B cell (primary cell): ENCODE data around the gene KRTAP5-2. TPM values are rescaled to one million over a fixed set of nuclear protein-coding genes. Genes with fewer than 3 reads are reported as not detected.

Experiments used
- ATAC-seq: fragments of 200-7000 bp; cut with Tn5 transposase; one replicate; pipeline ENCODE4 v1.10.0; 2021; ENCODE audit warnings: low read depth, mild to moderate bottlenecking, moderate number of reproducible peaks, moderate library complexity
- CTCF ChIA-PET: fragments of 350-600 bp; sonication (Branson Sonifier 250); formaldehyde crosslinking; loops from one replicate; lab custom pipeline; 2021; ENCODE audit warnings: antibody characterized with exemption, inconsistent platforms; lab: Charles Lee
- POLR2A ChIA-PET: fragments of 350-600 bp; sonication (Branson Sonifier 250); formaldehyde crosslinking; loops from one replicate; lab custom pipeline; 2021; ENCODE audit warnings: antibody characterized with exemption; lab: Charles Lee
- DNase-seq: peaks from one replicate; pipeline ENCODE4 v3.0.0; 2013
- H2AFZ ChIP-seq: 2 replicates; pipeline ENCODE4 v1.6.1; 2012; ENCODE audit warnings: mild to moderate bottlenecking, low read depth, low read length; ENCODE audit not compliant: insufficient read depth, poor library complexity, severe bottlenecking
- H3K27ac ChIP-seq, 2 donors: 1 replicate in 1 of 2; 2 replicates in 1 of 2; pipeline ENCODE4 v1.5.1; 2012 to 2013; ENCODE audit warnings: low read length in 2 of 2, mild to moderate bottlenecking in 2 of 2, moderate library complexity in 1 of 2
- H3K27me3 ChIP-seq, 4 experiments: fragments of 200-600 bp in 1 of 4; sonication (generic) in 1 of 4; replicated peaks in 1 of 4; 1 replicate in 2 of 4; 2 replicates in 2 of 4; pipeline versions ENCODE4 v1.6.1 to v1.7.0; 2013 to 2016; ENCODE audit warnings: low read length in 3 of 4, mild to moderate bottlenecking in 2 of 4, mixed read lengths in 1 of 4, moderate library complexity in 1 of 4; ENCODE audit not compliant: insufficient read depth in 4 of 4, control insufficient read depth in 3 of 4; ENCODE audit errors: control extremely low read depth in 1 of 4
- H3K36me3 ChIP-seq, 2 experiments: replicated peaks in 1 of 2; 1 replicate in 1 of 2; 2 replicates in 1 of 2; pipeline versions ENCODE4 v1.6.1 to v1.7.1; 2013; ENCODE audit warnings: low read length in 1 of 2; ENCODE audit not compliant: insufficient read depth in 2 of 2, control insufficient read depth in 1 of 2; ENCODE audit errors: control extremely low read depth in 1 of 2, extremely low read depth in 1 of 2
- H3K4me1 ChIP-seq, 2 donors: fragments of 200-600 bp in 1 of 2; sonication (generic) in 1 of 2; 1 replicate in 1 of 2; 2 replicates in 1 of 2; pipeline versions ENCODE4 v1.5.1 to v1.6.1; 2013 to 2017; ENCODE audit warnings: low read length in 2 of 2; ENCODE audit not compliant: control insufficient read depth in 2 of 2, insufficient read depth in 2 of 2
- H3K4me2 ChIP-seq: replicated peaks from 2 replicates; pipeline ENCODE3; 2012; ENCODE audit warnings: mild to moderate bottlenecking, low read depth, low read length; ENCODE audit not compliant: poor library complexity, severe bottlenecking
- H3K4me3 ChIP-seq, 5 experiments: fragments of 200-600 bp in 1 of 5; sonication (generic) in 1 of 5; 1 replicate in 3 of 5; 2 replicates in 2 of 5; pipeline versions ENCODE4 v1.5.1 to v1.7.0; 2011 to 2016; ENCODE audit warnings: low read length in 4 of 5, mild to moderate bottlenecking in 4 of 5, low read depth in 2 of 5, control low read depth in 1 of 5, moderate library complexity in 1 of 5; ENCODE audit not compliant: insufficient read depth in 1 of 5; ENCODE audit errors: control extremely low read depth in 1 of 5, extremely low read depth in 1 of 5
- H3K79me2 ChIP-seq: fragments of 200-600 bp; sonication (generic); one replicate; pipeline ENCODE4 v1.6.0; 2016; ENCODE audit warnings: low read length; ENCODE audit not compliant: control insufficient read depth, insufficient read depth
- H3K9ac ChIP-seq: fragments of 200-600 bp; sonication (generic); 2 replicates; pipeline ENCODE4 v1.6.1; 2017; ENCODE audit warnings: mild to moderate bottlenecking, low read length, moderate library complexity
- H3K9me3 ChIP-seq, 3 donors: one replicate each; pipeline versions ENCODE4 v1.6.1 to v1.7.1; 2013; ENCODE audit warnings: low read length in 2 of 3; ENCODE audit not compliant: control insufficient read depth in 2 of 3, insufficient read depth in 1 of 3; ENCODE audit errors: control extremely low read depth in 1 of 3
- H4K20me1 ChIP-seq: 2 replicates; pipeline ENCODE4 v1.6.0; 2012; ENCODE audit warnings: mild to moderate bottlenecking, low read length; ENCODE audit not compliant: insufficient read depth, control insufficient read depth, poor library complexity, severe bottlenecking
- H3K27ac Mint-ChIP-seq: one replicate; pipeline ENCODE4 v1.8.0; 2021; ENCODE audit warnings: mixed read lengths
- H3K27me3 Mint-ChIP-seq: one replicate; pipeline ENCODE4 v1.8.0; 2021; ENCODE audit warnings: mixed read lengths
- H3K4me1 Mint-ChIP-seq: one replicate; pipeline ENCODE4 v1.8.0; 2021; ENCODE audit warnings: mixed read lengths
- H3K4me3 Mint-ChIP-seq: one replicate; pipeline ENCODE4 v1.8.0; 2021; ENCODE audit warnings: mixed read lengths
- H3K9me3 Mint-ChIP-seq: one replicate; pipeline ENCODE4 v1.8.0; 2022; ENCODE audit warnings: mixed read lengths; ENCODE audit not compliant: insufficient read depth
- EZH2 ChIP-seq: IDR thresholded peaks from 2 replicates; pipeline ENCODE4 v1.6.1; 2012; ENCODE audit warnings: borderline replicate concordance, low read depth, mild to moderate bottlenecking, moderate library complexity, low read length; ENCODE audit not compliant: insufficient read depth, poor library complexity, severe bottlenecking
- WGBS: methylation state at CpG from one replicate; pipeline ENCODE4 v1.1.5; 2013; ENCODE audit warnings: missing lambda C conversion rate; ENCODE audit not compliant: insufficient coverage; 5-methylcytosine and 5-hydroxymethylcytosine counted together
- intact Hi-C: fragments of 100-400 bp; cut with micrococcal nuclease; formaldehyde crosslinking; loops from one replicate; pipeline ENCODE4 v1.10.0; 2022
- polyA plus RNA-seq: library from polyadenylated mRNA; depleted of rRNA; stranded (reverse); fragments of >200 nt; gene quantifications from 2 replicates; pipeline ENCODE4 v1.2.3, GENCODE V29; 2012
- total RNA-seq, 2 donors: library from RNA; stranded (reverse); fragments of 120-200 nt in 1 of 2; gene quantifications; 1 replicate in 1 of 2; 2 replicates in 1 of 2; pipeline versions ENCODE4 v1.2.3 to v1.2.4, GENCODE V29; 2013 to 2022
- TF ChIP-seq, protein P1 (sequence below): fragments of 200-600 bp; IDR thresholded peaks from one replicate; pipeline ENCODE4 v1.8.0; 2022; ENCODE audit warnings: antibody characterized with exemption, mild to moderate bottlenecking

KRTAP5-2 gene
- total and polyA plus RNA-seq, 2 donors (not counting 1 experiment from before 2014, with no cell fraction given): 0.36 TPM; not detected in 1

DNA sequence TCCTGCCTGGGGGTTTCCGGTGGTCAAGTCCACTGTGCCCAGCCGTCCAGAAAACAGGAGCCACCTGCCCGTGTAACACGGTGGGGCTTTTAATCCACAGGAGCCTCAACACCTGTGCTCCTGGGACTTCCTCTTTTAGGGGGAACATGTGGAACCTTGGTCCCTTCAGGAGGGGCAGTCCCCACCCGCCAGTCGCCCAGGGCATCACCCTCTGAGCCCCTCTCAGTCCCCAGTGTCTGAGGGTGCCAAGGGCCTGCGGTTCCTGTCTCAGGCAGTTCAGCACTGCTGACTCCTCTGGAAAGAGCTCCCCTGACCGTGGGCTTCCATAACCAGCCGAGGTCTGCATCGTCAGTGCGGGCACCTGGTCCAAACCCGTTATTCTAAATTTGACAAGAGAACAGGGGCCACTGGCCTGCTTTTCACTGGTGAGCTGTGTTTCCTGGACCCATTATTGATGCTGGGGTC, 47.3 kb upstream of the KRTAP5-2 start:
- Histone ChIP-seq H4K20me1 (no peaks in the 10 kb centered on the region), H2AFZ (no peak overlapping the region), H3K4me3 (no peak overlapping the region), H3K79me2 (no peaks in the 10 kb centered on the region), H3K4me1 (no peaks in the 10 kb centered on the region), H3K9ac (no peak overlapping the region), H3K27ac (no peak overlapping the region), H3K4me2 (no peak overlapping the region), H3K36me3 (no peaks in the 10 kb centered on the region), H3K9me3 (no peaks in the 10 kb centered on the region), H3K27me3 (peaks cover 0 to 10% (median 0%) of the 10 kb centered on the region in 4 experiments)
- 43% methylated on average over 12 of the region's 12 CpGs for WGBS
- TF ChIP-seq, protein P1, sequence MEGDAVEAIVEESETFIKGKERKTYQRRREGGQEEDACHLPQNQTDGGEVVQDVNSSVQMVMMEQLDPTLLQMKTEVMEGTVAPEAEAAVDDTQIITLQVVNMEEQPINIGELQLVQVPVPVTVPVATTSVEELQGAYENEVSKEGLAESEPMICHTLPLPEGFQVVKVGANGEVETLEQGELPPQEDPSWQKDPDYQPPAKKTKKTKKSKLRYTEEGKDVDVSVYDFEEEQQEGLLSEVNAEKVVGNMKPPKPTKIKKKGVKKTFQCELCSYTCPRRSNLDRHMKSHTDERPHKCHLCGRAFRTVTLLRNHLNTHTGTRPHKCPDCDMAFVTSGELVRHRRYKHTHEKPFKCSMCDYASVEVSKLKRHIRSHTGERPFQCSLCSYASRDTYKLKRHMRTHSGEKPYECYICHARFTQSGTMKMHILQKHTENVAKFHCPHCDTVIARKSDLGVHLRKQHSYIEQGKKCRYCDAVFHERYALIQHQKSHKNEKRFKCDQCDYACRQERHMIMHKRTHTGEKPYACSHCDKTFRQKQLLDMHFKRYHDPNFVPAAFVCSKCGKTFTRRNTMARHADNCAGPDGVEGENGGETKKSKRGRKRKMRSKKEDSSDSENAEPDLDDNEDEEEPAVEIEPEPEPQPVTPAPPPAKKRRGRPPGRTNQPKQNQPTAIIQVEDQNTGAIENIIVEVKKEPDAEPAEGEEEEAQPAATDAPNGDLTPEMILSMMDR: no peak
- no peak for TF ChIP-seq EZH2
- Mint-ChIP-seq H3K4me3 (no peak overlapping the region), H3K9me3 (no peaks in the 10 kb centered on the region), H3K4me1 (no peaks in the 10 kb centered on the region), H3K27ac (no peak overlapping the region), H3K27me3 (peaks cover 13% of the 10 kb centered on the region)
- DNase-seq: no peak
- POLR2A ChIA-PET: no interaction called here
- no peak for ATAC-seq
- intact Hi-C loops: no loop called here
- CTCF ChIA-PET: no interaction called here

DNA sequence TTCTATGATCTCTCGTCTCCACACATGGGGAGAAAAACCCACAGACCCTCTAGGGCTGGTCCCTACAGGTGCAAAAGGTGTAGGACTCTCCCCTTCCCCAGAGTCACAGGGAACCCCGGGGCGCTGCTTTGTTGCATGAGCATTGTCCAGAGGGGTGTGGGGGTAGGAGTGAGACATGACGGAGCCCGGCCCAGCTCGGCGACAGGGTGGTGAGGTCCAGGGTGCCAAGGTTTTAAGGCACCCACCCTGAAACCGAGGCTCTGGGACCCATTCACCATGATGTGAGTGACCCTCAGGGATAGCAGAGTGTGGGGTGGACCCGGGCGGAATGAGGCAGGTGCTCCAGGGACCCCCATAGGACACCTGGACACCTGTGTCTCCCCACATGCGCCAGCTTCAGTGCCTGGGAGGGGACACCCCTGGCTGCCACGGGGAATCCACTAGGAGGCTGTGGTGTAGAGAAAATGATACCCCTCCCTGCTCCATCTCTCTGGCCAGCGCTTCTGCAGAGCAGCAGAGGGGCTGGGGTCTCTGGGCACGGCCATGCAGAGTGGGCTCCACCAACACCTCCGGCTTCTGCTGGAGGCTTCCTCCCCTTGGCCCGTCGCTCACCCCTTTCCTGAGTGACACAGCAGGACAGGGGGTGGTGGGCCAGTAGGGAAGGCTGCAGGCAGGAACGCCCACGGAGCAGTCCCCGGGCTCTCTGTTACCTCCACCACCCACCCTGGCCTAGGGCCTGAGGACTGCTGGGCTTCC, 46.7 kb upstream of the KRTAP5-2 start:
- WGBS: 40% methylated on average over 8 of the region's 20 CpGs
- no peak overlapping the region for H3K27ac Mint-ChIP-seq
- Histone ChIP-seq H3K4me3 (no peak overlapping the region), H4K20me1 (no peaks in the 10 kb centered on the region), H3K9ac (no peak overlapping the region), H3K27me3 (peaks cover 0 to 16% (median under 1%) of the 10 kb centered on the region in 4 experiments), H3K9me3 (no peaks in the 10 kb centered on the region), H3K79me2 (no peaks in the 10 kb centered on the region), H3K27ac (no peak overlapping the region), H3K36me3 (no peaks in the 10 kb centered on the region), H3K4me1 (no peaks in the 10 kb centered on the region), H2AFZ (no peak overlapping the region), H3K4me2 (no peak overlapping the region)
- H3K27me3 Mint-ChIP-seq: peaks cover 18% of the 10 kb centered on the region
- CTCF ChIA-PET: interaction anchor here (0.5 to 2.0 kb wide), 2 partner anchors 8 to 51 kb away, joined by 3 to 10 read pairs; no protein-coding TSS in a partner anchor
- no peak for DNase-seq
- H3K4me1 Mint-ChIP-seq: no peaks in the 10 kb centered on the region
- H3K4me3 Mint-ChIP-seq: no peak overlapping the region
- POLR2A ChIA-PET: no interaction called here
- TF ChIP-seq, protein P1: no peak
- no peak for TF ChIP-seq EZH2
- no peak for ATAC-seq
- H3K9me3 Mint-ChIP-seq: no peaks in the 10 kb centered on the region
- intact Hi-C loops: no loop called here
